GM23248 (cell line): Measurements from ENCODE around the gene MET. TPM values are rescaled to one million over a fixed set of nuclear protein-coding genes. Genes with fewer than 3 reads are reported as not detected.
"Not testable (repeated sequence)": the region's sequence is repeated elsewhere in the genome, so short reads cannot be mapped to it uniquely, and the experiment has no call there.

Experiments used
- DNase-seq: peaks from one replicate; pipeline ENCODE4 v3.0.0-alpha.2; 2015
- H2AFZ ChIP-seq: fragments of 200-600 bp; sonication (generic); 2 replicates; pipeline ENCODE4 v1.6.1; 2016; ENCODE audit warnings: antibody characterized with exemption
- H3F3A ChIP-seq: fragments of 200-600 bp; sonication (generic); 2 replicates; pipeline ENCODE4 v1.6.1; 2016; ENCODE audit warnings: mild to moderate bottlenecking, antibody characterized with exemption, mixed run types; ENCODE audit not compliant: insufficient read depth
- H3K27ac ChIP-seq: fragments of 200-600 bp; sonication (generic); 2 replicates; pipeline ENCODE4 v1.5.1; 2016; ENCODE audit warnings: mild to moderate bottlenecking
- H3K27me3 ChIP-seq: fragments of 200-600 bp; sonication (generic); replicated peaks from 2 replicates; pipeline ENCODE4 v1.6.1; 2016; ENCODE audit warnings: mild to moderate bottlenecking; ENCODE audit not compliant: insufficient read depth
- H3K36me3 ChIP-seq: fragments of 200-600 bp; sonication (generic); 2 replicates; pipeline ENCODE4 v1.6.1; 2016; ENCODE audit warnings: low read depth, mild to moderate bottlenecking
- H3K4me1 ChIP-seq: fragments of 200-600 bp; sonication (generic); 2 replicates; pipeline ENCODE4 v1.6.1; 2016; ENCODE audit warnings: mild to moderate bottlenecking; ENCODE audit not compliant: insufficient read depth
- H3K4me2 ChIP-seq: fragments of 200-600 bp; sonication (generic); one replicate; pipeline ENCODE4 v1.6.1; 2016; ENCODE audit warnings: mild to moderate bottlenecking; ENCODE audit not compliant: unreplicated experiment
- H3K4me3 ChIP-seq: fragments of 200-600 bp; sonication (generic); 2 replicates; pipeline ENCODE4 v1.5.1; 2016; ENCODE audit warnings: mild to moderate bottlenecking
- H3K79me2 ChIP-seq: fragments of 200-600 bp; sonication (generic); 2 replicates; pipeline ENCODE4 v1.6.1; 2016; ENCODE audit warnings: mild to moderate bottlenecking; ENCODE audit not compliant: insufficient read depth
- H3K9ac ChIP-seq: fragments of 200-600 bp; sonication (generic); 2 replicates; pipeline ENCODE4 v1.6.1; 2016; ENCODE audit warnings: mild to moderate bottlenecking
- H3K9me2 ChIP-seq: fragments of 200-600 bp; sonication (generic); 2 replicates; pipeline ENCODE4 v1.6.1; 2016; ENCODE audit warnings: mixed run types, mild to moderate bottlenecking, moderate library complexity; ENCODE audit not compliant: insufficient read depth
- H3K9me3 ChIP-seq: fragments of 200-600 bp; sonication (generic); one replicate; pipeline ENCODE4 v1.6.1; 2017; ENCODE audit warnings: low read depth
- H4K20me1 ChIP-seq: fragments of 200-600 bp; sonication (generic); 2 replicates; pipeline ENCODE4 v1.6.0; 2016; ENCODE audit not compliant: insufficient read depth
- EZH2 ChIP-seq: fragments of 200-600 bp; sonication (generic); IDR thresholded peaks from 2 replicates; pipeline ENCODE4 v1.6.1; 2018; ENCODE audit warnings: antibody characterized with exemption, mild to moderate bottlenecking; ENCODE audit not compliant: insufficient read depth, poor library complexity, severe bottlenecking
- EZH2phosphoT487 ChIP-seq: fragments of 200-600 bp; sonication (generic); IDR thresholded peaks from 2 replicates; pipeline ENCODE4 v1.6.1; 2018; ENCODE audit warnings: antibody characterized with exemption, moderate library complexity, mild to moderate bottlenecking, low read depth; ENCODE audit not compliant: insufficient read depth
- WGBS, 2 experiments: methylation state at CpG; one replicate each; pipeline ENCODE4 v1.1.6; 2015 to 2017; ENCODE audit warnings: low lambda C conversion rate in 2 of 2, low coverage in 1 of 2; ENCODE audit errors: missing lambda C conversion rate in 2 of 2; 5-methylcytosine and 5-hydroxymethylcytosine counted together
- in situ Hi-C: fragments of 300-500 bp; cut with MboI; formaldehyde crosslinking; loops from 2 replicates; pipeline ENCODE4 v1.15.0; 2020
- polyA plus RNA-seq: library from polyadenylated mRNA; unstranded; fragments of >200 nt; fragmentation: Nextera tagmentation; extraction: Ambion mirVana; gene quantifications from 2 replicates; pipeline ENCODE4 v1.2.1, GENCODE V29; 2016
- total RNA-seq: library from RNA; depleted of rRNA; stranded (reverse); fragments of >200 nt; shearing (Covaris generic); gene quantifications from 2 replicates; pipeline ENCODE4 v1.2.3, GENCODE V29; 2014

Gene MET
- total and polyA plus RNA-seq, 2 experiments from 2014 or later, result 25.3 to 62.3 TPM

- no peak for DNase-seq
- no peaks in the 10 kb centered on the region for H3K27me3 ChIP-seq
- H3K79me2 ChIP-seq, result no peaks in the 10 kb centered on the region
- peaks cover 10% of the 10 kb centered on the region; the same call in 1 of the 2 replicates for H3K36me3 ChIP-seq
- no peak overlapping the region for H3K27ac ChIP-seq
- H3K4me2 ChIP-seq, result no peak overlapping the region
- no peaks in the 10 kb centered on the region for H3F3A ChIP-seq
- no peaks in the 10 kb centered on the region for H3K9me2 ChIP-seq
- H3K9ac ChIP-seq, result no peak overlapping the region
- H4K20me1 ChIP-seq, result no peaks in the 10 kb centered on the region
- no peaks in the 10 kb centered on the region for H3K4me1 ChIP-seq
- no peak overlapping the region for H2AFZ ChIP-seq
- WGBS, 2 experiments, result 80 to 81% methylated on average over 2 of the region's 2 CpGs
- no peak for TF ChIP-seq EZH2phosphoT487
- TF ChIP-seq EZH2, result no peak
- H3K4me3 ChIP-seq, result no peak overlapping the region
- no peaks in the 10 kb centered on the region for H3K9me3 ChIP-seq
- in situ Hi-C loops, result no loop called here
These were observed 81.1 kb downstream of the MET start for GRCh38 chr7:116753130-116753529.

- Histone ChIP-seq H3K4me3 (no peak overlapping the region), H4K20me1 (no peaks in the 10 kb centered on the region), H3K9me3 (no peaks in the 10 kb centered on the region), H3K9ac (no peak overlapping the region), H3K9me2 (no peaks in the 10 kb centered on the region), H2AFZ (no peak overlapping the region), H3K4me2 (no peak overlapping the region), H3F3A (no peaks in the 10 kb centered on the region), H3K4me1 (no peaks in the 10 kb centered on the region), H3K27me3 (no peaks in the 10 kb centered on the region), H3K36me3 (peaks cover 13% of the 10 kb centered on the region; the same call in 1 of the 2 replicates), H3K79me2 (no peaks in the 10 kb centered on the region), H3K27ac (no peak overlapping the region)
- 94 to 100% methylated on average over 4 of the region's 4 CpGs for WGBS, 2 experiments
- DNase-seq, result no peak
- TF ChIP-seq EZH2 (no peak), EZH2phosphoT487 (no peak)
- in situ Hi-C loops, result no loop called here
These were observed 82.2 kb downstream of the MET start for GRCh38 chr7:116754186-116754585.

GRCh38 chr7:116757283-116757682 lies 85.3 kb downstream of the MET start:
- no peaks in the 10 kb centered on the region for H3K9me2 ChIP-seq
- H2AFZ ChIP-seq, result no peak overlapping the region
- H3K9me3 ChIP-seq, result no peaks in the 10 kb centered on the region
- no peak overlapping the region for H3K9ac ChIP-seq
- in situ Hi-C loops, result no loop called here
- TF ChIP-seq EZH2phosphoT487 (no peak), EZH2 (no peak)
- WGBS, 2 experiments, result 98 to 100% methylated on average over 4 of the region's 4 CpGs
- H3F3A ChIP-seq, result no peaks in the 10 kb centered on the region
- no peaks in the 10 kb centered on the region for H3K79me2 ChIP-seq
- no peak overlapping the region for H3K27ac ChIP-seq
- H3K4me3 ChIP-seq, result no peak overlapping the region
- H4K20me1 ChIP-seq, result no peaks in the 10 kb centered on the region
- H3K4me1 ChIP-seq, result no peaks in the 10 kb centered on the region
- no peak overlapping the region for H3K4me2 ChIP-seq
- no peaks in the 10 kb centered on the region for H3K27me3 ChIP-seq
- DNase-seq, result no peak
- H3K36me3 ChIP-seq, result peaks cover 20% of the 10 kb centered on the region

GRCh38 chr7:116759642-116760041 lies 87.6 kb downstream of the MET start:
- WGBS, 2 experiments, result 94 to 97% methylated on average over 5 of the region's 5 CpGs
- H4K20me1 ChIP-seq, in situ Hi-C loops, H3F3A ChIP-seq, H3K4me2 ChIP-seq, H3K9ac ChIP-seq, H3K27me3 ChIP-seq, H2AFZ ChIP-seq, H3K79me2 ChIP-seq, H3K9me3 ChIP-seq, DNase-seq, H3K4me1 ChIP-seq, H3K27ac ChIP-seq, H3K9me2 ChIP-seq, H3K4me3 ChIP-seq: not testable (repeated sequence)
- peaks cover 20% of the 10 kb centered on the region for H3K36me3 ChIP-seq

- 95 to 100% methylated on average over 1 of the region's 1 CpG for WGBS, 2 experiments
- in situ Hi-C loops, result no loop called here
- TF ChIP-seq EZH2 (no peak), EZH2phosphoT487 (no peak)
These were observed 91.0 kb downstream of the MET start for GRCh38 chr7:116762971-116763370.

More at GRCh38 chr7:116762971-116763370, 91.0 kb downstream of the MET start:
- Histone ChIP-seq H3K36me3 (peaks cover 13% of the 10 kb centered on the region), H3K9me2 (no peaks in the 10 kb centered on the region), H4K20me1 (no peaks in the 10 kb centered on the region), H2AFZ (no peak overlapping the region), H3K4me1 (no peaks in the 10 kb centered on the region), H3K27me3 (no peaks in the 10 kb centered on the region), H3K9ac (no peak overlapping the region), H3F3A (no peaks in the 10 kb centered on the region), H3K79me2 (no peaks in the 10 kb centered on the region), H3K4me3 (no peak overlapping the region), H3K9me3 (no peaks in the 10 kb centered on the region), H3K27ac (no peak overlapping the region), H3K4me2 (no peak overlapping the region)
- no peak for DNase-seq
